HG02973 (cell line): ENCODE data around the gene SEMA3E.
"Not testable (repeated sequence)": the region's sequence is repeated elsewhere in the genome, so short reads cannot be mapped to it uniquely, and the experiment has no call there.

Source experiments
- ATAC-seq: cut with Tn5 transposase; IDR thresholded peaks from one replicate; pipeline ENCODE4 v1.9.1; 2021; ENCODE audit warnings: moderate library complexity; ENCODE audit not compliant: unreplicated experiment

Gene SEMA3E

DNA sequence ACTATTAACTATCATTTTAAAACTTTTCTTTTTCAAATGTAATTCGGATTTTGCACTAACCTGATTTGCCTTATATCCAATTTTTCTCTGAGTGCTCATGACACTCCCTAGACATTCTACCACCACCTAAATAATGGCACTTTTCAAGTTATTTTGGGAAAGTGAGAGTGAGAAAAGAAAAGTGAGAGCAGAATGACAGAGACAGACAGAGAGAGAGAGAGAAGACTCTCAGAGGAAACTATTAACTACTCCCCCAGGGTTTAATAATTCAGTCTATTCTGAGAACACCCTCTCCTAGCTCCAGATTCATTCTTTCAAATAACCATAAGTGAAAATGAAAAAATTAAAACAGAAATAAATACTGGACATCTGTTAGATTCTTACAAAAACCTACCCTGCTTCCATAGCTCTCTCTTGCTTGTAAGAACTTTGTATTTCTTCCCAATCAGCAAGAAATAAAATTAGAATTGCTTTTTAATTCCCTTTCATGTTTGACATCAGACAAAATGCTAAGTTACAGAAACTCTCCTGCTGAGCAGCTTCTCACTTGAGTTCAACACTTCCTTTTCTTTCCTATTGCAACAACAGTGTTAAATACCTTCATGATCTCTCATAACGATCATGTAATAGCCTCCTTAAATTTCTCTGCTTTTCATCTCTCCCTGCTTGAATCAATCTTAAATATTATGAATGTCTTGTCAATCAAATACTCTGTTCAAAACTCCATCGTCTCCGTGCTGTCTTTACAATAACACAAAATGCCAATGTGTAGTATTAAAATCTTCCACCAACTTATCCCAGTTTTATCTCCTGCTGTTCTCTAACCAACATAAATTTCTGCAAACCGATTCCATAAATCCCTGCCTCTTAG lies 191.7 kb downstream of the SEMA3E start:
- peak; percentile 90 for ATAC-seq

DNA sequence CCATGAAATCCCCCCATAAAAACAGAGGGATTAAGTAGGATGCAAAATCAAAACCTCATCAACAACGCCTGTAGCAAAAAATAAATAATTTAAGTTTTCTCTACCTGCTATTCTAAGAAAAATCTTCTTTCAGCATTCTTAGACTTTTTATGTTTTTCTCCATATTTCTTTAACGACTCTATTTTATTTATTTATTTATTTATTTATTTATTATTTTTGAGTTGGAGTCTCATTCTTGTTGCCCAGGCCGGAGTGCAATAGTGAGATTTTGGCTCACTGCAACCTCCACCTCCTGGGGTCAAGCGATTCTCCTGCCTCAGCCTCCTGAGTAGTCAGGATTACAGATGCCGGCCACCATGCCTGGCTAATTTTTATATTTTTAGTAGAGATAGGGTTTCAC lies 192.5 kb downstream of the SEMA3E start:
- no peak for ATAC-seq

DNA sequence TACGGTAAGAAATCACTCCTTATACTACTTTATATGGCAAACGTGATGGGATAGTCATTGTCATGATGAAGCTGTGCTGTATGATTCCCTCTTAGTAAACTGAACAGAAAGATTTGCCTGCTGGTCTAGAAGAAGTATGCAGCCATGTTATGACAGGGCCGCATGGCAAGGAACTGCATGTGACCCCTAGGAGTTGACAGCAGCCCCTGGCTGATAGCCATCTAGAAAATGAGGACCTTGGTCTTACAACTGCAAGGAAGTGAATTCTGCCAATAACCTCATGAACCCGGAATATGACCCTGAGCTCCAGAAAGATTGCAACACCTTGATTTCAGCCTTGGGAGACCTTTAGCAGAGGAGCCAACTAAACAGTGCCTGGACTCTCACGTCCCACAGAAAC lies 193.3 kb downstream of the SEMA3E start:
- no peak for ATAC-seq

DNA sequence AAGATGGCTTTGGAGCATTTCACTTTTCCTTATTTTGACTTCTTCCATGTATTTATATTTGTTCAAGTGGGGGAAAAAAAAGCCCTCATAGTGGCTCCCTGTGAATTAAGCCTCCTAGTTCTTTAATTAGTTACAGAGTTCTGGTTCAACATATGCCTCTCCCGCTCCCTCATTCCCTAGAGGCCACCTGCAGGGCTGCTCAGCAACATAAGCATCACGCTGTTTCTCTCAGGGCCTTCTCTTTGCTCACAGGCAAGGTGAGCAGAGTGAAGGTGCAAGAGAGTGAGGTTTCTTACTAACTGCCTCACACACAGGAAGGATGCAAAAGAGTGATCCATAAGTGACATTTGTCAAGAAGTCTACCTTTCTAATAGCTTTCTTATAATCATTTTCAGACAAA lies 196.7 kb downstream of the SEMA3E start:
- no peak for ATAC-seq

DNA sequence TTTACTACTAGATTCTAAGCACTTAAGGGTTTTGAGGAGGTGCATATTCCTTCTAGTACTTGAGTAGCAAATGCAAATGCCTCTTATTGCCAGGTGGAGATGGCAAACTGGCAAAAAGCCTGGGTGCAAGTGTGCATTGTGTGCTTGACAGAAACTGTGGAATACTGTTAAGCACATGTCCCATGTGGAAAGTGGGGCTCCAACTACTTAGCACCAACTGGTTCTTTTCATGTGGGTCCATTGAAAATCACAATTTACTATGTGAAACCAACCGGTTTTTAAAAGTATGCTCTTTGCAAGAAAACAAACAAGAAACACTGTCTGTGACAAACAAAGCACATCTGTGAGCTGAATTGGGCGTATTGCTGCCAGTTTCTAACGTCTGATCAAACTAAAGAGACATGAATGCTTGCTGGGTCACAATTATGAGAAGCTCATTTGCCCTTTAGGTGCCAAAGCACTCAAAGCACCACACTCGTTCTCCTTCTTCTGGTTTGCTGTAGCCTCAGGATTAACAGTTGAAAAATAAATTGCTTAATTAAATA lies 197.4 kb downstream of the SEMA3E start:
- ATAC-seq, result no peak

DNA sequence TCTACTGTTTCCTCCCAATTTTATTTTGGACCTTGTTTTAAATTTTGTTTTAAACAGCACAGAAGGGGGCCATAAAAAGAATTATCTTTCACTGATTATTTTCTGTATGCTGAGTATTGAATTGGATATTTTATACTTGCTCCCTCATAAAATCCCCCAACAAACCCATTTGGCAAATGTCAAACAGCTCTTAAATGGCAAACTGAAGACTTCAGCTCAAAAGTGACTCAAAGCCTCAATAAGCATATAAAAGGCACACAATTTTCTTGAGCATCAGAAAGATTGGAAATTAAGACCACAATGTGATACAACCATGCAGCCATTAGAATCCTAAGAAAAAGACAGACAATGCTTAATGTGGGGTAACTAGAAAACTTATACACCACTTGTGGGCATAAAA lies 199.2 kb downstream of the SEMA3E start:
- no peak for ATAC-seq

DNA sequence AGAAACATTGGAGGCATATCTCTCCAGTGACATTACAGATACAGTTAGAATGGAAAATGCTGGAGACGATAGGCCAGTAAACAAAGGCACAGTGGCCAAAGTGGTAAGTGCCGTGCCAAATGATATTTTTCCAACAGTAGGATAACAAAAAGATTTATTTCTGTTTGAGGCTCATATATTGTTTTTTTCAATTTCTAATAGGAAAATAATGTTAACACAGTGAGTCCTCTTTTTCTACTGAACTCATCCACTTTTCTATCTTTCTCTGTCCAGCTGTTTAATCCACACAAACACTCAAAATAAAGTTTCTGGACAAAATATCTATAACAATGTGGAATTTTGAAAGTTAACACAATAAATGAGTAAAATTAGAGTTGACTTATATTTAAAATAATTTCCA lies 201.3 kb downstream of the SEMA3E start:
- ATAC-seq, result no peak

DNA sequence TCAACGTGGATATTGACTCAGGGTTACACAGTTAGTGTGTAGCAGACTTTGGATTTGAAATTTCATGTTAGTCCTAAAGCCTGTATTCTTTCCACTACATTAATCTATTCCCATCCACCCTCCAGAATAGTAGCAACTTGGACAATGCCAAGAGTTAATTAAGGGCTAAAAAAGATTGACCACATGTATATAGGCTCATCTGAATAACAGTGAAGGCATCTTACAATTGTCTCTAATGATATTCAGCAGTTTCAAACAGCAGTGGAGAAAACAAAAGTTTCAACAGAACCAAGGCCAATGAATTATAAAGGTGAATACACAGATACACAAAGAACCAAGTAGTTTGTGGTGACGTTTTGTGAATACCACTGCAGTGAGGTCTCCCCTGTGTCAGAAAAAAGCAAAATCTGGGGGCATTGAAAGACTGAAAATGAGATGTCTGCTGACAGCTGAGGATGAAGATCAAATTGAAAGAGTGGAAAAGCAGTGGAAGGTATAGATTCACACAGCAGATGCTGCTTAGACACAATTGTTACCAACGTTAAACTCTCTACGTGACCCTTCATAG lies 202.8 kb downstream of the SEMA3E start:
- no peak for ATAC-seq

DNA sequence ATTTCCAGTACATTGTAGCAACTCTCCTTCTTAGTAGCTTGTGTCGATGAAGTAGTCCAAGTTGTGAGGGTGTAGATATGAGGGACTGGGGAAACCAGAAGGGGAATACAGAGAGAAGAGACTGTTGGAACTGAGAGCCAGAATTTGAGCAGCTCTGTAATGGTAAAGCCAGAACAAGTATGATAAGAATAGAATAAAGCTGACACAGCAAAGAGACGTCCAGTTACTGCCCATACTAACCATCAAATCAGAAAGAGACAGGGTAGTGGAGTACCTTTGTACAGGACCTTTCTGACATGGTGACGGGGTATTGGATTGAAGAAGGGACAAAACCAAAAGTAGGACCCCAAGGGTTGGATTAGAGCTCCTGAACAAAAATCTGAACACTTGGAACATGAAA lies 206.0 kb downstream of the SEMA3E start:
- no peak for ATAC-seq

DNA sequence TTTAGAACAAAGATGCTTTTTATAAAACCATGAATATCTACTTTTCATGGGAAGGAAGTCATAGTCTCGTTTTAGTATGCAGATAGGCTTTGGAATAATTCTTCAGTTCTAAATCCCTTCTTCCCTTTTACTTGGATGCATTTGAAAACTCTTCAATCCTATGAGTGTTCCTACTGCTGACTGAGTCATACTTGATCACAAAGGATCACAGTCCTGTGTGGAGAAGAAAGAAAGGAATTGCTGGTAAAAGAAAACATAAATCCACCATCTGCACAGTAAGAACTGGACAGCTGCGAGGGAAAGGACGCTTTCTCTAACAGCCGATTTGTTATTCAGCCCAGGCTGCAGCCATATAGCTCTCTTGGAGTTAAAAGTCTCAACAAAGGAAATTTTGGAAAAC lies 209.9 kb downstream of the SEMA3E start:
- no peak for ATAC-seq

DNA sequence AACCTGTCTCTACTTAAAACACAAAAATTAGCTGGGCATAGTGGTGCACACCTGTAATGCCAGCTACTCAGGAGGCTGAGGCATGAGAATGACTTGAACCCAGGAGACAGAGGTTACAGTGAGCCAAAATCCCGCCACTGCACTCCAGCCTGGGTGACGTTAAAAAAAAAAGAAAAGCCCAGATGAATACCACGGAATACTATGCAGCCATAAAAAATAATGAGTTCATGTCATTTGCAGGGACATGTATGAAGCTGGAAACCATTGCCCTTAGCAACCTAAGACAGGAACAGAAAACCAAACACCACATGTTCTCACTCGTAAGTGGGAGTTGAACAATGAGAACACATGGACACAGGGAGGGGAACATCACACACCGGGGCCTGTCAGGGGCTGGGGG lies 218.7 kb downstream of the SEMA3E start:
- ATAC-seq, result not testable (repeated sequence)

DNA sequence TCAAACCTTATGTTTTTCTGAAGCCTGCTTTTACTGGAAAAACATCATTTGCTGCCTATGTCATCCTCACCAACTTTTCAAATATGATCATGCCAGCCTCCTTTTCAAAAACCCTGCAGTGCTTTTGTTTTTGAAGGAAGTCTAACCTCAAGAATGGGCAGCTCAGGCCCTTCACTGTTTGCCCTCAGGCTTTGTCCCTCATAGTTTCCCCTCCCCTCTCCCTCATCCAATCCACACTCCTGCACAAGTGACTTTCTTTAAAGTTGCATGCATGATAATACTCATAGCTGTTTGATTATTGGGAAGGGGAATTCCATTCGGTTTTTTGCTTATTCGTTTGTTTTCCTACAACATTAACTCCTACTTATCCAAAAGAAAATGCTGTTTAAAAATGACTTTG lies 219.4 kb downstream of the SEMA3E start:
- no peak for ATAC-seq

DNA sequence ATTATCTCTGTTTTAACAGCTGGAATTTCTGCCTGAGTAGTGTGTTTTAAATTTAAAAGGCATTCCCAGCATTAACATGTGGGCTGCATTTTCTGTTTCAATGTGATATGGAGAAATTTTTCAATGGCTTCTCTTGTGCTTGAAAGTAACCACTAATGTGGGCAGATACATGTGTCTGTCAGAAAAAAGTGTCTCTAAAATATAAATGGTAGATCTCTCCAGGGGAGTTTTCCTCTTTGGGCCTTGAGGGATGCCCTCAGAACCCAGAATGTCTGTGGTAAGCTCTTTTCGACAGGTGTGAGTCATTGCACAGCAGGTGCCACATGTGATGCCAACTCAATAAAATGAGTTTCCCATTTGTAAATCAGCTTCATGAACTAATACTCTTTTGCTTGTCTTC lies 221.1 kb downstream of the SEMA3E start:
- ATAC-seq, result no peak

DNA sequence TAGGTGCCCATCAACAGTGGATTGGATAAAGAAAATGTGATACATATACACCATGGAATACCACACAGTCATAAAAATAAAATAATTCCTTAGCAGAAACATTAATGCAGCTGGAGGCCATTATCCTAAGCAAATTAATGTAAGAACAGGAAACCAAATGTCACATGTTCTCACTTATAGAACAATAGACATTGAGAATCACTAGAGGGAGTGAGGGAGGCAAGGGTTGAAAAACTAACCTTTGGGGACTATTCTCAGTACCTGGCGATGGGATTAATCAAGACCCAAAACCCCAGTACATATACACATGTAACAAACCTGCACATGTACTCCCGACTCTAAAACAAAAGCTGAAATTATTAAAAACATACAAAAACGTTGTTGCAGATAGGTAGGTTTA lies 222.6 kb downstream of the SEMA3E start:
- no peak for ATAC-seq

DNA sequence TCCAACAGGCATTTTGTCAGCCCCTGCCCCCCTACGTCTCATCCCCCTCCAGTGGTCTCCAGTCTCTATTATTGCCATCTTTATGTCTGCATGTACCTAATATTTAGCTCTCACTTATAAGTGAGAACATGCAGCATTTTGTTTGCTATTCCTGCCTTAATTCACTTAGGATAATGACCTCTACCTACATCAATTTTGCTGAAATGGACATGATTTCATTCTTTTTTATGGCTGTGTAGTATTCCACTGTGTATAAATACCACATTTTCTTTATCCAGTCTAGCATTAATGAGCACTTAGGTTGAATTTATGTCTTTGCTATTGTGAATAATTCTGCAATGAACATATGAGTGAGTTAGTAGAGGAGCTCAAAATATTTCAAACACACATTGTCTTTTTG lies 229.9 kb downstream of the SEMA3E start:
- no peak for ATAC-seq

DNA sequence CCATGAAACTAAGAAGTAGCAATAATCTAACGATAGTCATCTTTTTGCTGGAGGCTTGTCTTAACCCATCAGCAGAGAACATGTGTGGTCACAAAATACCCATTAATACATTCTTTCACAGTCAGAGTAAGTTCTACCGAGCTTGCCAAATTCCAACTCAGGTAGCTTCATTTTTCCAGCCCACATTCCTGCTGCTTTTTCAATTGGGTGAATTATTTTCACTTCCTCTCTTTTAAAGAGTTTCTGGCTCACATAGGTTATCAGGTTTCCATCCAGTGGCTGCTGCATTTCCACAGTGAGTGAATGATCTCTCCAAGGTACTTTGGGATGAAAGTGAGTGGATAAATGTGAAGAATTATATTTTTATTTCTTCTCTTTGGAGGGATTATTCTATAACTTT lies 233.1 kb downstream of the SEMA3E start:
- ATAC-seq, result no peak

DNA sequence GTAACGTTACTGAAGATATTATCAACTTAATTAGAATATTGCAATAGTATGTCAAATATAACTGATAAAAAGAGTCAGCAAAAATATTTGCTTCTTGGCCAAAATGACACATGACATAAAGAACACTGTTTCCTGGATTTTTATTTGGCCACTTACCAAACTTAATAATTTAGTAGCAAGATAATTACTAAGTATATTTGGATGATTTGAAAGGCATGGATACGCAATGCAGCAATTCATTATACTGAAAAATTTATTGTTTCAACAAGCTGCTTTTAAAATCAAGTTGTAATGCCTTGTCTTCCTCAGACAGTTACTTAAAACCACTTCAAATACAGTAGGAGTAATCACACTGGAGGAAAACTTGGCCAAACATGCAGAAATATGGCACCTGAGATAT lies 234.0 kb downstream of the SEMA3E start:
- no peak for ATAC-seq

DNA sequence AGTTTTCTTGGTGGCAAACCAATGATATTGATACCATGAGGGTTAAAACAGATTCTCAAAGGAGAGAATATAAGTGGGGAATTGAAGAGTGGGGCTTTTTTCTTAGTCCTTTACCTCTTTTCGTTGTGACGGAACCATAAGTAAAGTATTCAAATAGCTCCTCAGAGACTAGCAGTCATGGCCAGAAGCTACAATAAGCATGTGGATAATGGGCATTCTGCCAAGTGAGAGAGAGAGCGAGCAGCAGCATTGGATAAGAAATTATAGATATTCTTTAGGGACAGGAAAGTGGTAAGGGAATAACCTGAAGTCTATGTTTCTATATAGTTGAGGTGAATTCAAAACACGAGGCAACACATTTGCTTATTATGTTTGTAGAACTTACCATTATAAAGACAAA lies 235.1 kb downstream of the SEMA3E start:
- ATAC-seq, result no peak

DNA sequence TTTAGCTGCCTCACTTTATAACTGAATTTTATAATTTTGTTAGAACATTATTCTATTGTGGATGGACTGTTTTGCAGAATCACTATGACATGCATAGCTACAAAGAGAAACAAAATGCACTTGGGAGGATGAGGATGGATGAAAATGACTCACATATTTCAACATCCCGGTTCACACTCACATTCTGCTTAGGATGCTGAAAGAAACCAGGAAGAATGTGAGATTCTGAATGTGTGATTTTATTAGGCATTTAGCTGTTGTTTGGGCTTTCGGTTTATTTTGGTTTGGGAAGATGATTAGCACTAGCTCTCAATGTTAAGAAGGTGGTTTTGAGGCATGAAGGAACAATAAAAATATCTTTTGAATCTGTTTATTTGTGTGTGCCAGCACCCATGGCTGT lies 235.5 kb downstream of the SEMA3E start:
- no peak for ATAC-seq

DNA sequence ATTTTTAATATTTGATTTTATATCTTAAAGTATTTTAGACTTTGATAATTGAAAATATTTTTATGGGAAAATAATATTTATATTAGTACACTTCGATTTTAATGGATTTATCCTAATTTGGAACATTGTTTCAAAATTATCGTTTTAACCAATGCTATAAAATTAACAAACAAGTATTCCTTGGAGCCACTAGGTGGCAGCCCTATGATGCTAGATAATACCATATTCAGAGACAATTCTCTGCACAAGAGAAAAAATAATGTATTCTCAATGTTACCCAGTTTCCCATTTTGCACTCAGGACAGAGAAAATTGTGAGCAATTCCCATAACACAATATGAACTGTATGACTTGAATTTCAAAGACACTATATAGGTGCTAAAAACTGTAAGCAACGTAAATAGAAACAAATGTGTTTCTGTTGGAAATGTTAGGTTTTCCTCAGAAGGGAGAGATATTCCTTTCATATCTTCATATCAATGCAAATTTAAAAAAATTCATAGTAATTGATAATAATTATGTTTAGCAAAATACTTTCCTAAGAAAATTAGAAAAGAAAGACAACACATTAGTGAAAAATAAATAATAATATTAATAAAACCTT lies 237.8 kb downstream of the SEMA3E start:
- peak; percentile 83 for ATAC-seq

DNA sequence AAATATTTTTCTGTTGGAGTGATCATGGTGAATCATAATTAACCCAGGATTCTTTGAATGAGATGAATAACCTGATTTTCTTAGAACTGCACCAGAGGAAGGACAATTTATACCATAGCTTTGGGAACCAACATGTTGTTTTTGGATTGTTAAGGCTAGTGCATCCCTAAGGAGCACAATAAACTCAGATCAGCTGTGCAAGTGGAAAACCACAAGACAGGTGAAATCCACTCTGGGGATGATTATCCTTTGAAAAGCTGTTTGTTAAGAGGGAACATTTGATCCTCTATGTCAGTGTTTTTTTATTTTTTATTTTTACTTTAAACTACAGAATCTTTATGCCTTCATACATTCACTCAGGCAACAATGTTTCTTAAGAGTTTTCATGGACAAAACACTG lies 254.2 kb downstream of the SEMA3E start:
- ATAC-seq, result no peak

DNA sequence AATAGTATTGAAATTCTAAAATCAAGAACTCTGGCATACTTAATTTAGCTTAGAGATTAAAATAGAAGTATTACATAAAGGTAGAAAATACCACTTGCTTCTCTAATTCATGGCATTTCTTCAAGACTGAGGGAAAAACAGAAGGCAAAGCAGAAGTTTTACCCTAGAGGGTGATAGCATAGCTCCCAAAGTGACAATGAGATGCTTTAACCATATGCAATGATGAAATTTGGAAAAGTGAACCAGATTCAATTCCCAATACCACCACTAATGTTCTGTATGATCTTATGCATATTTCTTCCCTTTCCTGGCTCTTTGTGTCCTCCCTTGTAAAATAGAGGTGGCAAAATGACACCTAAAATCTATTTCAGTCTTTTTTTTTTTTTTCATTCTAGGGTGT lies 260.5 kb downstream of the SEMA3E start:
- no peak for ATAC-seq
